K562 (cell line): Measurements from ENCODE around the gene KDELR3. TPM values are rescaled to one million over a fixed set of nuclear protein-coding genes. Genes with fewer than 3 reads are reported as not detected.
A peak's percentile ranks its signal among the peaks of the same experiment; 100 is the strongest.

ENCODE experiments used
- ATAC-seq: fragments of 200-7000 bp; cut with Tn5 transposase; 3 replicates; pipeline ENCODE4 v1.9.1; 2020; ENCODE audit warnings: moderate library complexity
- BruUV-seq: library from RNA; stranded (reverse); fragments of 400-500 nt; replicated peaks from 2 replicates; lab custom pipeline; 2021; lab: Mats Ljungman, UMichigan
- CTCF ChIA-PET: fragments of 300-600 bp; formaldehyde crosslinking; extraction: SDS; loops from one replicate; lab custom pipeline; 2021; ENCODE audit warnings: low intra/inter-chr PET ratio; lab: Yijun Ruan, JAX
- POLR2A ChIA-PET: fragments of 300-600, 350-650 bp; sonication (Branson Sonifier 250); formaldehyde crosslinking; extraction: SDS; loops from one replicate; lab custom pipeline; 2021; ENCODE audit warnings: antibody characterized with exemption, inconsistent platforms; lab: Yijun Ruan, JAX
- DNase-seq, 4 experiments: peaks; one replicate each; pipeline versions ENCODE4 v3.0.0 to v3.0.0-alpha.2; 2011 to 2018; ENCODE audit warnings: low spot score in 3 of 4, mixed read lengths in 3 of 4; ENCODE audit errors: extremely low read depth in 1 of 4
- FAIRE-seq: peaks from 2 replicates; lab custom pipeline; 2011; peaks lifted over from hg19 to GRCh38; lab: Jason Lieb, UNC
- H2AFZ ChIP-seq: 2 replicates; pipeline ENCODE4 v1.6.0; 2011; ENCODE audit warnings: low read depth, low read length, control low read depth, inconsistent platforms
- H3K27ac ChIP-seq: fragments of 200-600 bp; 3 replicates; pipeline ENCODE4 v1.8.0; 2011; ENCODE audit warnings: low read depth, mild to moderate bottlenecking, control low read depth, inconsistent platforms, low read length, moderate library complexity, mixed read lengths; ENCODE audit errors: extremely low read depth
- H3K27me3 ChIP-seq, 2 experiments: fragments of 300-600 bp in 1 of 2; 2 replicates in 1 of 2; 3 replicates in 1 of 2; pipeline versions ENCODE4 v1.6.0 to v1.8.0; 2011; ENCODE audit warnings: inconsistent platforms in 2 of 2, low read length in 2 of 2, mild to moderate bottlenecking in 1 of 2, mixed read lengths in 1 of 2, moderate library complexity in 1 of 2; ENCODE audit not compliant: control insufficient read depth in 2 of 2, insufficient read depth in 2 of 2
- H3K36me3 ChIP-seq: fragments of 300-600 bp; 3 replicates; pipeline ENCODE4 v1.8.0; 2011; ENCODE audit warnings: mild to moderate bottlenecking, low read length, inconsistent platforms; ENCODE audit not compliant: control insufficient read depth, insufficient read depth
- H3K4me1 ChIP-seq, 2 experiments: fragments of 200-600 bp in 1 of 2; replicated peaks in 1 of 2; 2 replicates in 1 of 2; 3 replicates in 1 of 2; pipeline versions ENCODE4 v1.5.1 to v1.8.0; 2011; ENCODE audit warnings: inconsistent platforms in 2 of 2, low read length in 2 of 2, mild to moderate bottlenecking in 1 of 2, mixed read lengths in 1 of 2, moderate library complexity in 1 of 2; ENCODE audit not compliant: control insufficient read depth in 2 of 2, insufficient read depth in 2 of 2
- H3K4me2 ChIP-seq: 2 replicates; pipeline ENCODE4 v1.6.1; 2011; ENCODE audit warnings: low read length, control low read depth, inconsistent platforms, mixed read lengths; ENCODE audit not compliant: insufficient read depth
- H3K4me3 ChIP-seq: fragments of 200-600 bp; sonication (generic), shearing (Covaris generic); 2 replicates; pipeline ENCODE4 v1.5.1; 2016; ENCODE audit warnings: control low read depth, inconsistent platforms
- H3K79me2 ChIP-seq: fragments of 200-600 bp; 3 replicates; pipeline ENCODE4 v1.8.0; 2011; ENCODE audit warnings: low read length, inconsistent platforms; ENCODE audit not compliant: control insufficient read depth, insufficient read depth
- H3K9ac ChIP-seq, 2 experiments: 2 replicates each; pipeline versions ENCODE4 v1.6.0 to v1.6.1; 2011; ENCODE audit warnings: low read depth in 2 of 2, low read length in 2 of 2, control low read depth in 1 of 2, inconsistent platforms in 1 of 2, mild to moderate bottlenecking in 1 of 2, mixed read lengths in 1 of 2; ENCODE audit not compliant: insufficient read depth in 1 of 2
- H3K9me1 ChIP-seq: one replicate; pipeline ENCODE4 v1.6.0; 2011; ENCODE audit warnings: inconsistent platforms, mild to moderate bottlenecking, low read length, moderate library complexity; ENCODE audit not compliant: control insufficient read depth, insufficient read depth
- H3K9me3 ChIP-seq: replicated peaks from 2 replicates; pipeline ENCODE4 v1.5.1; 2011; ENCODE audit warnings: low read depth, low read length, inconsistent platforms; ENCODE audit not compliant: control insufficient read depth, insufficient read depth
- H4K20me1 ChIP-seq: replicated peaks from 2 replicates; pipeline ENCODE4 v1.6.1; 2011; ENCODE audit warnings: low read length, inconsistent platforms, mixed read lengths; ENCODE audit not compliant: control insufficient read depth, insufficient read depth
- ETV6 ChIP-seq, 3 experiments: fragments of 150-350 bp in 1 of 3; sonication (generic) in 1 of 3; formaldehyde crosslinking in 1 of 3; IDR thresholded peaks; 2 replicates each; pipeline versions ENCODE4 v1.6.1 to v1.8.0; 2014 to 2022; ENCODE audit warnings: borderline replicate concordance in 2 of 3, low read depth in 2 of 3, antibody characterized with exemption in 1 of 3, low read length in 1 of 3, mild to moderate bottlenecking in 1 of 3, missing genetic modification reagents in 1 of 3
- FOXA1 ChIP-seq: fragments of 450-650 bp; IDR thresholded peaks from 2 replicates; pipeline ENCODE4 v1.6.1; 2016; ENCODE audit warnings: mild to moderate bottlenecking, borderline replicate concordance
- HDAC6 ChIP-seq: IDR thresholded peaks from 2 replicates; pipeline ENCODE4 v1.6.1; 2012; ENCODE audit warnings: low read depth, mild to moderate bottlenecking, control low read depth, inconsistent platforms, low read length, moderate library complexity
- RBM34 ChIP-seq: fragments of 200-400 bp; formaldehyde crosslinking; IDR thresholded peaks from 2 replicates; pipeline ENCODE4 v1.6.1; 2018; ENCODE audit warnings: low read length, borderline replicate concordance; ENCODE audit not compliant: insufficient read depth
- ZBTB1 ChIP-seq: sonication (generic); formaldehyde crosslinking; IDR thresholded peaks from 2 replicates; pipeline ENCODE4 v1.8.1; 2023; ENCODE audit warnings: missing genetic modification reagents, low read depth, mild to moderate bottlenecking, borderline replicate concordance
- ZNF124 ChIP-seq: sonication (generic); formaldehyde crosslinking; IDR thresholded peaks from 2 replicates; pipeline ENCODE4 v1.8.1; 2022; ENCODE audit warnings: missing genetic modification reagents
- ZNF184 ChIP-seq: sonication (generic); formaldehyde crosslinking; IDR thresholded peaks from 2 replicates; pipeline ENCODE4 v1.5.0; 2020; ENCODE audit warnings: missing genetic modification reagents
- WGBS: fragments of 100-300 bp; shearing (Covaris generic); methylation state at CpG from one replicate; pipeline ENCODE4 v1.1.6; 2016; ENCODE audit warnings: low coverage, mixed read lengths; ENCODE audit not compliant: insufficient coverage; ENCODE audit errors: missing lambda C conversion rate; 5-methylcytosine and 5-hydroxymethylcytosine counted together
- in situ Hi-C: fragments of 300-500 bp; cut with MboI; formaldehyde crosslinking; loops from 4 replicates; pipeline ENCODE4 v1.15.0; 2018; ENCODE audit warnings: inconsistent platforms, mixed read lengths
- intact Hi-C: fragments of 100-400 bp; cut with micrococcal nuclease; formaldehyde crosslinking; loops from 2 replicates; pipeline ENCODE4 v1.14.2; 2022
- polyA plus RNA-seq, 8 experiments: library from polyadenylated mRNA; depleted of rRNA in 4 of 8; stranded (reverse) in 5 of 8; unstranded in 3 of 8; fragments of >200 nt; fragmentation: Nextera tagmentation in 2 of 8; fragmentation: Illumina TruSeq in 1 of 8; extraction: Ambion mirVana in 2 of 8; extraction: Trizol in 1 of 8; gene quantifications; 2 replicates each; pipeline versions ENCODE4 v1.2.1 to v1.2.3, GENCODE V29; 2011 to 2014; ENCODE audit warnings: inconsistent platforms in 1 of 8, missing spikeins in 1 of 8
- total RNA-seq, 7 experiments: library from RNA; depleted of rRNA in 6 of 7; stranded (reverse); fragments of >200 nt in 6 of 7; fragmentation: Illumina TruSeq in 2 of 7; extraction: Trizol in 2 of 7; gene quantifications; 2 replicates each; pipeline versions ENCODE4 v1.2.1 to v1.2.3, GENCODE V29; 2011 to 2021; ENCODE audit warnings: low replicate concordance in 1 of 7

KDELR3 gene
- total and polyA plus RNA-seq, 9 of the 15 experiments (the other 6 are each of a cell fraction or from before 2014, with no cell fraction given): 7.1 to 44.8 (median 9.6) TPM

- Histone ChIP-seq H3K36me3 (no peaks in the 10 kb centered on the region), H3K9ac (peak overlapping the region in 1 of 2 experiments; percentile 35; a peak in 1 of 4 replicates), H3K4me3 (no peak overlapping the region), H4K20me1 (no peaks in the 10 kb centered on the region), H3K27me3 (no peaks in the 10 kb centered on the region; a peak in 1 of 5 replicates), H3K27ac (no peak overlapping the region), H2AFZ (no peak overlapping the region), H3K4me2 (no peak overlapping the region), H3K4me1 (peaks cover 4 to 44% of the 10 kb centered on the region in 2 experiments; a peak in 4 of 5 replicates), H3K79me2 (no peaks in the 10 kb centered on the region), H3K9me3 (no peaks in the 10 kb centered on the region), H3K9me1 (no peaks in the 10 kb centered on the region)
- ATAC-seq (no peak), FAIRE-seq (no peak), DNase-seq (no peak)
- no TSS peak for BruUV-seq
- in situ Hi-C loops (no loop called here), intact Hi-C loops (no loop called here)
- WGBS: 39% methylated on average over 13 of the region's 14 CpGs
- no peak for TF ChIP-seq FOXA1
- TF ChIP-seq RBM34: no peak
- no peak for TF ChIP-seq ZNF124 (CRISPR knock-in tag)
- POLR2A ChIA-PET: interaction anchor here (0.6 to 0.8 kb wide), 2 partner anchors 10 to 25 kb away, joined by 3 to 8 read pairs; no protein-coding TSS in a partner anchor
- CTCF ChIA-PET: no interaction called here
Measured at GRCh38 chr22:38456841-38457699, 10.8 kb upstream of the KDELR3 start.

DNA sequence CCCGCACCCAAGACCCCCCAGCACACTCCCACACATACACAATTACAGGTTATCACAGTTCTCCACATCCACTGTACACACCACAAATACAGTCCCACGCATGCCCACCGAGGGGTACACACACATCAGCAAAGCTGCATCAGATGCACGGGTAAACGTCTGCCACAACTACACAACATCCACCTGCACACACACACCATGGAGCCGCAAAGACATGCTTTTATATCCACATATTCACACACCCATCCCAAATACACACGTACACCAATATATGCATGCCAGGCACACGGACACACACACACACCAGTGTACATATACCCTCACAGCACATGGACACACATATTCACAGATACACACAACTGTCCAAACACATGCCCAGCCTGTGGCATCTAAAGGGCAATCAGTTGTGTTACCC is 7.5 kb upstream of the KDELR3 start:
- Histone ChIP-seq H3K9me3 (no peaks in the 10 kb centered on the region), H3K9me1 (no peaks in the 10 kb centered on the region), H3K4me1 (peaks cover 14 to 34% of the 10 kb centered on the region in 2 experiments; a peak in 4 of 5 replicates), H4K20me1 (no peaks in the 10 kb centered on the region), H3K9ac (no peak overlapping the region), H3K4me2 (no peak overlapping the region), H3K27ac (no peak overlapping the region), H3K36me3 (no peaks in the 10 kb centered on the region), H3K79me2 (no peaks in the 10 kb centered on the region), H2AFZ (no peak overlapping the region), H3K4me3 (no peak overlapping the region), H3K27me3 (no peaks in the 10 kb centered on the region)
- no TSS peak for BruUV-seq
- in situ Hi-C loops: no loop called here
- intact Hi-C loops: no loop called here
- ChIA-PET CTCF (no interaction called here), POLR2A (no interaction called here)
- no peak for DNase-seq
- ATAC-seq: no peak
- FAIRE-seq: no peak
- 18% methylated on average over 8 of the region's 8 CpGs for WGBS
- TF ChIP-seq ZNF184 (CRISPR knock-in tag): no peak
- no peak for TF ChIP-seq ZBTB1 (CRISPR knock-in tag)
- TF ChIP-seq HDAC6: no peak
- TF ChIP-seq ETV6 (IDR thresholded peaks at IDR 0.05; ENCODE audit: borderline replicate concordance in 1 of 2, low read depth in 2 of 2, low read length in 1 of 2): no peak
- no peak for TF ChIP-seq ETV6 (CRISPR knock-in tag; IDR thresholded peaks at IDR 0.05; ENCODE audit: borderline replicate concordance)
